T47D (cell line): Measurements from ENCODE around the gene WNK2.
A peak's percentile ranks its signal among the peaks of the same experiment; 100 is the strongest.

ENCODE experiments used
- DNase-seq, 2 experiments: peaks; one replicate each; pipeline versions ENCODE4 v3.0.0 to v3.0.0-alpha.2; 2011 to 2012; ENCODE audit warnings: low read depth in 1 of 2, low spot score in 1 of 2
- JUND ChIP-seq: IDR thresholded peaks from 2 replicates; pipeline ENCODE4 v1.6.1; 2012; ENCODE audit warnings: low read depth
- in situ Hi-C: cut with HindIII; loops from 2 replicates; pipeline ENCODE4 v1.10.0; 2016; ENCODE audit warnings: low sequenced_read_pairs, low pct_unique_long_range_greater_than_20kb

WNK2 gene

DNA sequence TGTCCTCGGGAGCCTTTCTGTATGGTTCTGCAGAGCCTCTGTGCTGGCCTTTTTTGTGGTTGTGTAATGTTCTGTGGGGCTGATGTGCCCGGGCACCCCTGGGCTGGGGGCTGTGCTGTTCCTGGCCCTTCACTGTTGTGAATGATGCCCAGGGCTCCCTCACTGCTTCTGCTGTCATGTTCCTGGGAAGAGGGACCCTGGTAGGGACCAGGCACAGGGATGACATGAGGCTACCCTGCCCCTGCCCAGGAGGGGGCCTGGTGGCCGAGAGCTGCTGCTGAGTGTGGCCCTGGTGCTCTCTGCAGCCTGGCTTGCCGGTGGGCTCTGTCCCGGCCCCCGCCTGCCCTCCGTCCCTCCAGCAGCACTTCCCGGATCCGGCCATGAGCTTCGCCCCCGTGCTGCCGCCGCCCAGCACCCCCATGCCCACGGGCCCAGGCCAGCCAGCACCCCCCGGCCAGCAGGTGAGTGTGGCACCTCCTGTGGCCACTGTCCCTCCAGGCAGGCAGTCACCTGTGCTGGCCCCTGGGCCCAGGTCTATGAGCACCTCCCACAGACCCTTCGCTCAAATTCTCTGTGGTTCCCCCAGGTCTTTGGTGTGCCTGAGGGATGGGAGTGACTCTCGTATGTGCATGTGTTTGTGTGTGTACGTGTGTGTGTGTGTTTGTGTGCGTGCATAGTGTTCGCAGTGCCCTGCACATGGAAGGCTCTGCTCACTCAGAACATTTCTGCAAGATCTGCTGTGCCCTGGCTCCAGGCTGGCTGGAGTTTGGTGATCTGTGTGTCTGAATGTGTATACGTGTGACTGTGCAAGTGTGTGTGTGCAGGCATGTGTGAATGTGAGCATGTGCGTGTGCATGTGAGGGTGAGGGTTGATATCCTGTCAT lies 72.3 kb downstream of the WNK2 start:
- no peak for DNase-seq
- in situ Hi-C loops, result no loop called here
- no peak for TF ChIP-seq JUND

- in situ Hi-C loops, result no loop called here
- no peak for TF ChIP-seq JUND
- no peak for DNase-seq
These were observed 73.2 kb downstream of the WNK2 start for GRCh38 chr9:93256878-93257807.

- DNase-seq, result no peak
- TF ChIP-seq JUND, result no peak
- in situ Hi-C loops, result no loop called here
These were observed 73.9 kb downstream of the WNK2 start for GRCh38 chr9:93257808-93258331.

DNA sequence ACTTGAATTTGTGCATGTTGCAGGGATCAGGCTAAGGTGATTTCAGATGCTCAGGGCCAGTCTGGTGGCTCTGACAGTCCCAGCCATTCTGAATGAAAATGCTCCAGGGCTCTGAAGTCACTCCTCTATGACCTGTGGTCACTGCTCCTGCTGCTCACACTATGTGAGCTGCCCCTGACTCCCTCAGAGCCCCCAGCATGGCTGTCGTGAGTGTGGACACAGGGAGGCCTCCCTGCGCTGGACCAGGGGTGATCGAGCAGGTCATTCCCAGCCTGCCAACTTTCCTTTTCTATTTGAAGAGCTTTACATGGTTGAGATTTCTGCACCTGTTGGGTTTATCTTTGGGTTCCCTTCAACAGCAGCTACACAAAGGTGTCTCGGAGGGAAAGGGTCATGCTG lies 74.5 kb downstream of the WNK2 start:
- DNase-seq, result no peak
- in situ Hi-C loops, result no loop called here
- TF ChIP-seq JUND, result no peak

DNA sequence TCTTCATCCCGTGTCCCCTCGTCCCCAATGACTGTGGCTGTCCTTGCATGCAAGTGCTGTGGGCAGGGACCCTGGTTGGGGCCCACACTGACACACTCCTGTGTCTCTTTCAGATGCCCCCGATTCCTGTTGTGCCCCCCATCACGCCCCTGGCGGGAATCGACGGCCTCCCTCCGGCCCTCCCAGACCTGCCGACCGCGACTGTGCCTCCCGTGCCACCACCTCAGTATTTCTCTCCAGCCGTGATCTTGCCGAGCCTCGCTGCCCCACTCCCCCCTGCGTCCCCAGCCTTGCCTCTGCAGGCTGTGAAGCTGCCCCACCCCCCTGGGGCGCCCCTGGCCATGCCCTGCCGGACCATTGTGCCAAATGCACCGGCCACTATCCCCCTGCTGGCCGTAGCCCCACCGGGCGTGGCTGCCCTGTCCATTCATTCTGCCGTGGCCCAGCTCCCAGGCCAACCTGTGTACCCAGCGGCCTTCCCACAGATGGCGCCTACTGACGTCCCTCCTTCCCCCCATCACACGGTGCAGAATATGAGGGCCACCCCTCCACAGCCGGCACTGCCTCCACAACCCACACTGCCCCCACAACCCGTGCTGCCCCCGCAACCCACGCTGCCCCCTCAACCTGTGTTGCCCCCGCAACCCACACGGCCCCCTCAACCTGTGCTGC lies 75.0 kb downstream of the WNK2 start:
- no peak for DNase-seq
- TF ChIP-seq JUND, result no peak
- in situ Hi-C loops, result no loop called here

GRCh38 chr9:93259490-93260262 lies 75.7 kb downstream of the WNK2 start:
- DNase-seq, result no peak
- TF ChIP-seq JUND, result no peak
- in situ Hi-C loops, result no loop called here

DNA sequence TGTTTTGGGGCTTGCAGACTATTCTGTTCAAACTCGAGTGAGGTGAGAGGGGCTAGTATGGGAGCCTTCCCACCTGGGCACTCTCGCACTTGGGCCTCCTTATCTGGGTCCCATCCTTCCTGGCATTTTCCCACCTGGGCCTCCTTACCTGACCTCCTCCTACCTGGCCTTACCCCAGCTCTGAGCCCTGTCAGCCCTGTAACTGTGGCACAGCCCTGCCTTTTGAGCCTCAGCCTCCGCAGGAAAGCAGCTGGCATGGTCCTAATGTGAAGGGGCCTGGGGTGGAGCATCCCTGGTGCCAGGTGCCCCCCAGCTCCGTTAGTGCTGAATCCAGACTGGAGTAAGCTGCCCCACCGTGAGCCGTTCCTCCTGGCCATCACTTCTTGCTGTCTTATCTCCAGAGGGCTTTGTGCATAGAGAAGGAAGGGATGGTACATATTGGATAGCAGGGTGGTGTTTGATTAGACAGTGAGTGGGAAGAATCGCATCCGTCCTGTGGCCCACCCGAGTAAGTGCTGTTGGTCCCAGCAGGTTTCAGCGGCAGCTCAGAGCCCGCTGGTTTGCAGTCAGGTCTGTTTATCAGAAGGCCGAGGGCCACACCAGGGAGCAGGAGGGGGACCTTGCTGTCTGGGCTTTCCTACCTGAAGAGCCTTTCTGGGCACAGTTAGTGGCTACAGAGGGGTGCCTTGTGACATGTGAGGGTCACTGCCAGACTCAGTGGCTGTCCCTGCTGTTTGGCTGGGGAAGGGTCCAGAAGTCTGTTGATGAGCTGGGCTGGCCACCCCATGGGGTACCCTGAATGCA lies 76.5 kb downstream of the WNK2 start:
- DNase-seq, result no peak
- in situ Hi-C loops, result no loop called here
- no peak for TF ChIP-seq JUND

DNA sequence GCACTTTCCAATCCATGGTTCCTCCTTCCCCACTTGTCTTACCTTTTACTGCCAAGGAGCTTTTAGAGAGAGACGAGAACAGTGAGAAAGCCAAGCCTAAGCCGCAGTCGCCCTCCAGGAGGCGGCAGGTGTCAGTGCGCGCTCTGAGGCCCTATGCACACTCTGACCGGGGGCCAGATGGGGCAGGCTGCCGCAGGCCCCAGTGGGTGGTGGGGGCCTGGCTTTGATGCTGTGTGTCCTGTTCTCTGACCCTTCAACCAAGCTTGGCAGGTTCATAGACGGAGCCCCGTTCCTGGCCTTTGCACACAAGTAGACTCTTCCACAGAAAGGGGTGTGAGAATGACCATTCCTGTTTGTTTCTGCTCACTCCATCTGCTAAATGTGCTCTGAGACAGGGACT lies 77.3 kb downstream of the WNK2 start:
- peak in 1 of 2 experiments; percentile 4 for DNase-seq
- TF ChIP-seq JUND, result no peak
- in situ Hi-C loops, result no loop called here

- in situ Hi-C loops, result no loop called here
- no peak for TF ChIP-seq JUND
- DNase-seq, result no peak
These were observed 78.0 kb downstream of the WNK2 start for GRCh38 chr9:93261735-93262523.

- DNase-seq, result peak in 1 of 2 experiments; percentile 43
- no peak for TF ChIP-seq JUND
- in situ Hi-C loops, result no loop called here
These were observed 78.8 kb downstream of the WNK2 start for GRCh38 chr9:93262537-93263310.
